Suprapubic skin (tissue), 4 donors: ENCODE measurements around the gene TEKT4. TPM values are rescaled to one million over a fixed set of nuclear protein-coding genes. Genes with fewer than 3 reads are reported as not detected.
"Not testable (repeated sequence)": the region's sequence is repeated elsewhere in the genome, so short reads cannot be mapped to it uniquely, and the experiment has no call there.

Experiments used
- DNase-seq, 2 donors: peaks; one replicate each; pipeline ENCODE4 v3.0.0-alpha.2; 2019; ENCODE audit warnings: low spot score in 2 of 2
- H3K27ac ChIP-seq: fragments of 200-600 bp; sonication (generic); one replicate; pipeline ENCODE4 v1.5.1; 2019
- H3K27me3 ChIP-seq: fragments of 200-600 bp; sonication (generic); one replicate; pipeline ENCODE4 v1.5.1; 2019
- H3K36me3 ChIP-seq: fragments of 200-600 bp; sonication (generic); one replicate; pipeline ENCODE4 v1.5.1; 2019
- H3K4me1 ChIP-seq: fragments of 200-600 bp; sonication (generic); one replicate; pipeline ENCODE4 v1.5.1; 2019
- H3K4me3 ChIP-seq: fragments of 200-600 bp; sonication (generic); one replicate; pipeline ENCODE4 v1.5.1; 2019; ENCODE audit warnings: mild to moderate bottlenecking
- H3K9me3 ChIP-seq: fragments of 200-600 bp; sonication (generic); one replicate; pipeline ENCODE4 v1.5.1; 2019
- CTCF ChIP-seq, 2 donors: fragments of 200-600 bp in 1 of 2; fragments of 450-650 bp in 1 of 2; sonication (generic) in 1 of 2; IDR thresholded peaks; one replicate each; pipeline ENCODE4 v1.5.1; 2016 to 2019; ENCODE audit warnings: antibody characterized with exemption in 2 of 2, mild to moderate bottlenecking in 1 of 2, moderate library complexity in 1 of 2
- EP300 ChIP-seq: sonication (generic); formaldehyde crosslinking; IDR thresholded peaks from one replicate; pipeline ENCODE4 v1.6.1; 2017; ENCODE audit warnings: antibody characterized with exemption
- POLR2A ChIP-seq, 2 donors: fragments of 450-650 bp; IDR thresholded peaks; one replicate each; pipeline ENCODE4 v1.6.1; 2017; ENCODE audit warnings: antibody characterized with exemption in 2 of 2, mild to moderate bottlenecking in 2 of 2, moderate library complexity in 2 of 2
- POLR2AphosphoS5 ChIP-seq, 3 donors: sonication (generic); formaldehyde crosslinking; IDR thresholded peaks; one replicate each; pipeline ENCODE4 v1.6.1; 2017; ENCODE audit warnings: antibody characterized with exemption in 3 of 3
- WGBS: methylation state at CpG from one replicate; pipeline ENCODE4 v1.1.5; 2018; 5-methylcytosine and 5-hydroxymethylcytosine counted together
- total RNA-seq, 4 donors: library from RNA; depleted of rRNA; stranded (reverse); fragments of >200 nt; gene quantifications; one replicate each; pipeline ENCODE4 v1.1.0, GENCODE V29; 2016

TEKT4 gene
- total RNA-seq, 4 donors from 2014 or later, result not detected

DNA sequence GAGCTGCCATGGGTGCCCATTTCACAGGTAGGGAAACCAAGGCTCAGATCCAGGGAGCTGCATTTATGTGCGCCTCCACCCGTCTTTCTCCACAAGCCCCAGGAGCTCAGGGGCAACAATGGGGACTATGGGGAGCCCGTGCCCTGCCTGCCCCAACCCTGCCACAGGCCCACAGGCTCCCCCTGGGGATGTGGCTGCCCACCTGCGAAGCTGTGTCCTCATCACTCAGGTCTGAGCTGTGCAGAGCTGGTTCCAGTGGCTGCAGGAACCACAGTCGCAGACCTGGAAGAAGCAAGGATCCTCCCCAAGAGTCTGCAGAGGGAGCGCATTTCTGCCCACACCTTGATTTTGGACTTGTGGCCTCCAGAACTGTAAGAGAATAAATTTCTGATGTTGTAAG is 9.8 kb downstream of the TEKT4 start:
- H3K27me3 ChIP-seq, result peaks cover 7% of the 10 kb centered on the region
- no peak for DNase-seq
- H3K4me3 ChIP-seq, result no peak overlapping the region
- no peaks in the 10 kb centered on the region for H3K9me3 ChIP-seq
- H3K27ac ChIP-seq, result no peak overlapping the region
- 77% methylated on average over 2 of the region's 6 CpGs for WGBS
- TF ChIP-seq POLR2AphosphoS5 (IDR thresholded peaks at IDR 0.05) (no peak), EP300 (no peak), POLR2A (IDR thresholded peaks at IDR 0.05) (no peak), CTCF (IDR thresholded peaks at IDR 0.05) (no peak)
- no peaks in the 10 kb centered on the region for H3K36me3 ChIP-seq
- H3K4me1 ChIP-seq, result no peaks in the 10 kb centered on the region

DNA sequence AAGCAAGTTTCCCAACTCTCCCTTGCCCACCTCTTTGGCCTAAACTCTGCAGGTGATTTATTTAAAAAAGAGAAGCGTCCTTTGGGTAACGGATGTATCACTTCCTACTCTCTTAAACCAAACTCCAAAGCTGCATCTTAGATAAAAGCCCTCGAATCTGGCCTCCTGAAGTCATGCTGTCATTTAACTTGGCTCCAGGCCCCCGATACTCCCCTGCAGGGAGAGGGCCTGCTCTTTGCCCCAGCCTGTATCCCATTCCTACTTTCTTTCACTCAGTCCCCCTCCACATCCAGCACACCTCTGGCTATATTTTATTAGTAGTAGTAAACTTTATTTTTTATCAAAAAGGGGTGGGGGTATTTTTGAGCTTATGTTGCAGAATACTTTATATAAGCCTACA is 19.0 kb downstream of the TEKT4 start:
- Histone ChIP-seq H3K4me1 (no peaks in the 10 kb centered on the region), H3K4me3 (no peak overlapping the region), H3K9me3 (no peaks in the 10 kb centered on the region), H3K36me3 (no peaks in the 10 kb centered on the region), H3K27ac (no peak overlapping the region), H3K27me3 (no peaks in the 10 kb centered on the region)
- TF ChIP-seq EP300 (no peak), POLR2A (IDR thresholded peaks at IDR 0.05) (no peak), POLR2AphosphoS5 (IDR thresholded peaks at IDR 0.05) (no peak), CTCF (IDR thresholded peaks at IDR 0.05) (no peak)
- WGBS, result 27% methylated on average over 4 of the region's 4 CpGs
- DNase-seq, result no peak

DNA sequence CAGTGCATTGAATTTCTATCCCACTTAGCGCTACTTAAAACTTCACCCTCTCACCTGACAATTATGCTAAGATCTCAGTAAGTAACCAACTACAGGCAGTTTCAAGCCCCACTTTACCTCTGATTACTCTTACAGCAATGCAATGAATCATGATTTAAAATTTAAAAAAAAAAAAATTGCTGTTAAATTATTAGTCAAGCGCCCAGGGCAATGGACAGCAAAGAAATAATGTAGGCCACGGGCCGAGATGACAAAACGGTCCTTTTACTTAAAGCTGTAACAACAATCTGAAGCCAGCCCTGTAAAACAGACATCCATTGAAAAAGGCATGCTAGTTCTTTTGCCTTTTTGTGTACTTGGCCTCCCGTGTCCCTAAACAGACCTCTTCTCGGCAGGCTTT is 24.0 kb downstream of the TEKT4 start:
- not testable (repeated sequence) for DNase-seq, H3K9me3 ChIP-seq, H3K4me3 ChIP-seq, H3K36me3 ChIP-seq, H3K4me1 ChIP-seq, H3K27ac ChIP-seq, H3K27me3 ChIP-seq
- 55% methylated on average over 7 of the region's 7 CpGs for WGBS

- H3K27me3 ChIP-seq, DNase-seq, H3K4me1 ChIP-seq, H3K27ac ChIP-seq, H3K9me3 ChIP-seq, H3K36me3 ChIP-seq, H3K4me3 ChIP-seq: not testable (repeated sequence)
- 76% methylated on average over 4 of the region's 4 CpGs for WGBS
Measured at GRCh38 chr2:94906976-94907375, 35.7 kb downstream of the TEKT4 start.

DNA sequence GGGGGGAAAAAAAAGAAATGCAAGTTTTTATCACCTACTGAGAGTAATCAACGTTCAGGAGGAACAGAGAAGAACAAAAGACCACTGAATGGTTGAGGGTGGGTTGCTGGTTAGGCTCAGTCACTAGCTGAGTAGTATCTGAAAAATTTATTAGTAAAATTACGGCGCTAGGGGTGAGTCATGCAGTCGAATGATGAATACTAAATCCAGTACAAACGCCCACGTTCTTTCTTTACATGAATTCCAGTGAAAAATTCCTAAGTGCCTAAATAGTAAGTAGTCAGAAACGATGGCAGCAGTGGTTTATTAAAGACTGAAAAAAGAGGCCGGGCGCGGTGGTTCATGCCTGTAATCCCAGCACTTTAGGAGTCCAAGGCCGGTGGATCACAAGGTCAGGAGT is 52.0 kb downstream of the TEKT4 start:
- Histone ChIP-seq H3K36me3 (no peaks in the 10 kb centered on the region), H3K9me3 (peaks cover 7% of the 10 kb centered on the region), H3K4me1 (no peaks in the 10 kb centered on the region), H3K4me3 (no peak overlapping the region), H3K27me3 (no peaks in the 10 kb centered on the region), H3K27ac (no peak overlapping the region)
- TF ChIP-seq EP300, result no peak
- no peak for TF ChIP-seq CTCF (IDR thresholded peaks at IDR 0.05)
- no peak for TF ChIP-seq POLR2A (IDR thresholded peaks at IDR 0.05)
- TF ChIP-seq POLR2AphosphoS5 (IDR thresholded peaks at IDR 0.05), result no peak
- 78% methylated on average over 11 of the region's 11 CpGs for WGBS
- no peak for DNase-seq

- H3K27me3 ChIP-seq, H3K4me1 ChIP-seq, DNase-seq, H3K9me3 ChIP-seq, H3K4me3 ChIP-seq, H3K27ac ChIP-seq, H3K36me3 ChIP-seq: not testable (repeated sequence)
- 42% methylated on average over 2 of the region's 2 CpGs for WGBS
Measured at GRCh38 chr2:94924999-94925398, 53.8 kb downstream of the TEKT4 start.

Other genes with a start within 250 kb of the TEKT4 start
- 10 to 100 TPM in 3 of 4 donors, 1 to 10 TPM in 1; 6.5 to 29.4 (median 11.8) TPM for gene MAL, start 154.3 kb downstream of the TEKT4 start, total RNA-seq